Measurements from ENCODE around the gene GRIPAP1.
A peak's percentile ranks its signal among the peaks of the same experiment; 100 is the strongest.

Gene GRIPAP1

GRCh38 chrX:49002091-49002935 lies at the start of gene GRIPAP1:
Gene GRIPAP1 (minus strand): TSS chrX:49002264. CDS start chrX:49002229, 35 bp downstream.
- peak; percentile 94 for FAIRE-seq

GRCh38 chrX:49043987-49044281 lies 41.9 kb upstream of the GRIPAP1 start:
- no peak for FAIRE-seq
- DNase-seq (ENCODE audit: insufficient read length, low spot score), result no peak

More at GRCh38 chrX:49002091-49002935, at the start of gene GRIPAP1:
- DNase-seq (ENCODE audit: insufficient read length, low spot score), result peak; percentile 58

GRCh38 chrX:49043220-49043986 lies 41.3 kb upstream of the GRIPAP1 start, which contains the start of gene TFE3:
Gene TFE3 (minus strand): TSS chrX:49043357. CDS start chrX:49043226, 131 bp downstream.
- peak; percentile 63 for DNase-seq (ENCODE audit: insufficient read length, low spot score)
- peak; percentile 100 for FAIRE-seq

- no peak for FAIRE-seq
- no peak for DNase-seq (ENCODE audit: insufficient read length, low spot score)
Measured at GRCh38 chrX:49042581-49043219, 40.6 kb upstream of the GRIPAP1 start.

- peak; percentile 75 for FAIRE-seq
- no peak for DNase-seq (ENCODE audit: insufficient read length, low spot score)
Measured at GRCh38 chrX:49041744-49042580, 39.9 kb upstream of the GRIPAP1 start.

- peak; percentile 66 for FAIRE-seq
- DNase-seq (ENCODE audit: insufficient read length, low spot score), result no peak
Measured at GRCh38 chrX:49040376-49040955, 38.4 kb upstream of the GRIPAP1 start.

GRCh38 chrX:49039598-49040375 lies 37.7 kb upstream of the GRIPAP1 start:
- DNase-seq (ENCODE audit: insufficient read length, low spot score), result no peak
- FAIRE-seq, result peak; percentile 21

GRCh38 chrX:49037883-49038475 lies 35.9 kb upstream of the GRIPAP1 start:
- DNase-seq (ENCODE audit: insufficient read length, low spot score), result no peak
- FAIRE-seq, result no peak

GRCh38 chrX:49030283-49030682 lies 28.2 kb upstream of the GRIPAP1 start:
- FAIRE-seq (no peak), DNase-seq (ENCODE audit: insufficient read length, low spot score) (no peak)

- DNase-seq (ENCODE audit: insufficient read length, low spot score), result no peak
- FAIRE-seq, result no peak
Measured at GRCh38 chrX:49029876-49030275, 27.8 kb upstream of the GRIPAP1 start.

GRCh38 chrX:49019599-49020249 lies 17.7 kb upstream of the GRIPAP1 start:
- DNase-seq (ENCODE audit: insufficient read length, low spot score), result no peak
- FAIRE-seq, result no peak

GRCh38 chrX:49019050-49019449 lies 17.0 kb upstream of the GRIPAP1 start:
- FAIRE-seq, result no peak
- no peak for DNase-seq (ENCODE audit: insufficient read length, low spot score)

- no peak for FAIRE-seq
- no peak for DNase-seq (ENCODE audit: insufficient read length, low spot score)
Measured at GRCh38 chrX:49003696-49004095, 1.6 kb upstream of the GRIPAP1 start.

GRCh38 chrX:49001521-49002090 lies 458 bp downstream of the GRIPAP1 start:
- DNase-seq (ENCODE audit: insufficient read length, low spot score) (peak; percentile 17), FAIRE-seq (no peak)

GRCh38 chrX:49000636-49001035 lies 1.4 kb downstream of the GRIPAP1 start:
- FAIRE-seq, result no peak
- no peak for DNase-seq (ENCODE audit: insufficient read length, low spot score)

- FAIRE-seq (no peak), DNase-seq (ENCODE audit: insufficient read length, low spot score) (no peak)
Measured at GRCh38 chrX:48999030-48999429, 3.0 kb downstream of the GRIPAP1 start.

- no peak for DNase-seq (ENCODE audit: insufficient read length, low spot score)
- no peak for FAIRE-seq
Measured at GRCh38 chrX:48998391-48998790, 3.7 kb downstream of the GRIPAP1 start.

- no peak for FAIRE-seq
- no peak for DNase-seq (ENCODE audit: insufficient read length, low spot score)
Measured at GRCh38 chrX:48997865-48998264, 4.2 kb downstream of the GRIPAP1 start.
